Endodermal cell (in vitro differentiated cells): ENCODE measurements around the gene SAGE1. TPM values are rescaled to one million over a fixed set of nuclear protein-coding genes. Genes with fewer than 3 reads are reported as not detected.
A peak's percentile ranks its signal among the peaks of the same experiment; 100 is the strongest.
"Not testable (repeated sequence)": the region's sequence is repeated elsewhere in the genome, so short reads cannot be mapped to it uniquely, and the experiment has no call there.

Experiments used
- DNase-seq: peaks from one replicate; pipeline ENCODE4 v3.0.0-alpha.2; 2017
- H3K27ac ChIP-seq: 2 replicates; pipeline ENCODE4 v1.5.1; 2013; ENCODE audit warnings: mild to moderate bottlenecking, low read depth, low read length, moderate library complexity
- H3K27me3 ChIP-seq: 2 replicates; pipeline ENCODE4 v1.6.1; 2013; ENCODE audit warnings: mild to moderate bottlenecking, low read length, moderate library complexity; ENCODE audit not compliant: insufficient read depth, control insufficient read depth, poor library complexity, severe bottlenecking
- H3K36me3 ChIP-seq: 2 replicates; pipeline ENCODE4 v1.7.0; 2013; ENCODE audit warnings: mild to moderate bottlenecking, low read length, moderate library complexity; ENCODE audit not compliant: control insufficient read depth, insufficient read depth
- H3K4me1 ChIP-seq: one replicate; pipeline ENCODE4 v1.7.0; 2013; ENCODE audit warnings: low read length; ENCODE audit not compliant: control insufficient read depth, insufficient read depth
- H3K4me3 ChIP-seq: 2 replicates; pipeline ENCODE4 v1.5.1; 2013; ENCODE audit warnings: mild to moderate bottlenecking, low read length, moderate library complexity
- H3K9ac ChIP-seq: 2 replicates; pipeline ENCODE4 v1.6.1; 2013; ENCODE audit warnings: mild to moderate bottlenecking, low read length, moderate library complexity; ENCODE audit not compliant: poor library complexity, severe bottlenecking; ENCODE audit errors: extremely low read depth
- H3K9me3 ChIP-seq: 2 replicates; pipeline ENCODE4 v1.6.1; 2013; ENCODE audit warnings: mild to moderate bottlenecking, low read length, moderate library complexity; ENCODE audit not compliant: control insufficient read depth
- H3K27ac Mint-ChIP-seq: 2 replicates; pipeline ENCODE4 v1.8.0; 2020; ENCODE audit warnings: mixed read lengths
- H3K27me3 Mint-ChIP-seq: 2 replicates; pipeline ENCODE4 v1.8.0; 2021; ENCODE audit warnings: mild to moderate bottlenecking, mixed read lengths; ENCODE audit not compliant: insufficient read depth
- H3K36me3 Mint-ChIP-seq: 2 replicates; pipeline ENCODE4 v1.8.0; 2020; ENCODE audit warnings: low read depth, mixed read lengths
- H3K4me1 Mint-ChIP-seq: 2 replicates; pipeline ENCODE4 v1.8.0; 2020; ENCODE audit warnings: mixed read lengths
- H3K4me3 Mint-ChIP-seq: 2 replicates; pipeline ENCODE4 v1.8.0; 2020; ENCODE audit warnings: mild to moderate bottlenecking, moderate library complexity, mixed read lengths
- H3K9me3 Mint-ChIP-seq: 2 replicates; pipeline ENCODE4 v1.8.0; 2020; ENCODE audit warnings: mild to moderate bottlenecking, mixed read lengths
- CTCF ChIP-seq: fragments of 200-600 bp; sonication (generic); conservative IDR thresholded peaks from 2 replicates; pipeline ENCODE4 v1.5.0; 2021; ENCODE audit warnings: antibody characterized with exemption, mild to moderate bottlenecking
- WGBS, 2 experiments: methylation state at CpG; one replicate each; pipeline versions ENCODE4 v1.1.5 to v1.1.7; 2013; ENCODE audit warnings: missing lambda C conversion rate in 2 of 2, mixed read lengths in 1 of 2; ENCODE audit not compliant: insufficient coverage in 1 of 2, insufficient read length in 1 of 2; 5-methylcytosine and 5-hydroxymethylcytosine counted together
- total RNA-seq, 2 donors: library from RNA; stranded (reverse); fragmentation: NEBNext Ultra II Directional in 1 of 2; extraction: Animal tissue kit (Norgen Biotek cat#: 25700) in 1 of 2; gene quantifications; 2 replicates in 1 of 2; 3 replicates in 1 of 2; pipeline ENCODE4 v1.2.1, GENCODE V29; 2021

The SAGE1 gene
- total RNA-seq, 2 donors from 2014 or later, result not detected

GRCh38 chrX:135888976-135889375 is 4.5 kb upstream of the SAGE1 start:
- H3K36me3 ChIP-seq, H3K9me3 ChIP-seq, H3K27ac ChIP-seq, H3K36me3 Mint-ChIP-seq, H3K27me3 ChIP-seq, H3K4me3 Mint-ChIP-seq, H3K9ac ChIP-seq, H3K4me1 Mint-ChIP-seq, H3K27ac Mint-ChIP-seq, H3K4me3 ChIP-seq, H3K4me1 ChIP-seq, H3K27me3 Mint-ChIP-seq: not testable (repeated sequence)
- TF ChIP-seq CTCF, result peak; percentile 40
- 64% methylated on average over 9 of the region's 15 CpGs; no CpG with 5 or more reads in 1 of the 2 experiments for WGBS, 2 experiments
- DNase-seq, result peak; percentile 63
- H3K9me3 Mint-ChIP-seq, result peaks cover 47% of the 10 kb centered on the region

DNA sequence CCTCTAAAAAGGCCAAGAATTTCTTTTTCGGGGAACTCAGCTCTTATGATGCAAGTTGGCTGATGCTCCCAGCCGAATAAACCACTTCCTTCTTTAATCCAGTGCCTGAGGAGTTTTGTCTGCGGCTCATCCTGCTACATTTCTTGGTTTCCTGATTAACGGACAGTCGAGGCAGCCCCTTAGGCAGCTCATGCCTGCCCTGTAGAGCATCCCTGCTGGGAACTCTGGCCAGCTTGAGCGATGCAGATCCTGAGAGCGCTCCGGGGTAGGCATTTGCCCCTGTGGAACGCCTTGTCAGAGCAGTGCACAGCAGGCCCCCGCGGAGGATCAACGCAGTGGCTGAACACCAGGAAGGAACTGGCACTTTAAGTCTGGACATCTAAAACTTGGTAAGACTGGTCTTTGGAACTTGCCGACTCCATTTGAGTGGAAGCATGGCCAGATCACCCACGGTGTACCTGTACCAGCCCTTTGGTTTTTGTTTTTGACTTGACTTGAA is 3.4 kb upstream of the SAGE1 start:
- Histone ChIP-seq H3K27ac (no peak overlapping the region), H3K4me1 (no peaks in the 10 kb centered on the region), H3K9me3 (no peaks in the 10 kb centered on the region), H3K36me3 (no peaks in the 10 kb centered on the region), H3K9ac (no peak overlapping the region), H3K27me3 (no peaks in the 10 kb centered on the region), H3K4me3 (no peak overlapping the region)
- no peak for TF ChIP-seq CTCF
- H3K27ac Mint-ChIP-seq, result no peak overlapping the region
- no peaks in the 10 kb centered on the region for H3K36me3 Mint-ChIP-seq
- WGBS, 2 experiments, result 92 to 93% methylated on average over 5 to 14 of the region's 14 CpGs
- no peak overlapping the region for H3K4me3 Mint-ChIP-seq
- DNase-seq, result no peak
- no peaks in the 10 kb centered on the region for H3K27me3 Mint-ChIP-seq
- H3K4me1 Mint-ChIP-seq, result no peaks in the 10 kb centered on the region
- H3K9me3 Mint-ChIP-seq, result peaks cover 57% of the 10 kb centered on the region

DNA sequence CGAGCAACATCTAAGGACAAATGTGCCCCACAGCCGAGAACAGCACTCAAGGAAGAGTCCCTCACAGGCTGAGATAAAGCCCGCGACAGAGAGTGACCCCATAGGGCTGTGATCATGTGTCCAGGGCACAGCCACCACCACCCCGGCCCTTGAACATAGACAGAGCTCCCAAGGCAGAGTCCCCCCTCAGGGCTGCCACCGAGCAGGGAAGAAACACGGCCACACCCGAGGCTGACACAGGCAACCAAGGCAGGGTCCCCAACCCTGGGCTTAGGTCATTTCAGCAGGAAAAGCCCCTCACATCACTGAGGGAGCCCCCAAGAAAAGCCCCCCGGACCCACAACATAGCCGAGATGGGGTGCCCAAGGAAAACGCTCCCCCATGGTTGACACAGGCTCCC is 735 bp upstream of the SAGE1 start:
- no peak overlapping the region for H3K4me3 Mint-ChIP-seq

More for the DNA sequence above, 735 bp upstream of the SAGE1 start:
- no peak overlapping the region for H3K27ac ChIP-seq
- no peak overlapping the region for H3K27ac Mint-ChIP-seq
- no peaks in the 10 kb centered on the region for H3K4me1 Mint-ChIP-seq
- H3K9ac ChIP-seq, result no peak overlapping the region
- no peaks in the 10 kb centered on the region for H3K4me1 ChIP-seq
- WGBS, 2 experiments, result 88 to 100% methylated on average over 1 to 11 of the region's 11 CpGs
- H3K36me3 Mint-ChIP-seq, result no peaks in the 10 kb centered on the region
- H3K27me3 ChIP-seq, result no peaks in the 10 kb centered on the region
- no peak overlapping the region for H3K4me3 ChIP-seq
- peaks cover 75% of the 10 kb centered on the region for H3K9me3 Mint-ChIP-seq
- TF ChIP-seq CTCF, result no peak
- no peaks in the 10 kb centered on the region for H3K9me3 ChIP-seq
- no peaks in the 10 kb centered on the region for H3K36me3 ChIP-seq
- DNase-seq, result no peak
- no peaks in the 10 kb centered on the region for H3K27me3 Mint-ChIP-seq
